Upper lobe of left lung (tissue), 6 donors: Measurements from ENCODE around the gene DCTPP1. TPM values are rescaled to one million over a fixed set of nuclear protein-coding genes. Genes with fewer than 3 reads are reported as not detected.
A peak's percentile ranks its signal among the peaks of the same experiment; 100 is the strongest.

Source experiments
- ATAC-seq, 2 donors: fragments of 200-7000 bp; cut with Tn5 transposase; one replicate each; pipeline ENCODE4 v1.9.1; 2022; ENCODE audit warnings: mild to moderate bottlenecking in 2 of 2, moderate library complexity in 2 of 2; ENCODE audit not compliant: low FRiP score in 2 of 2
- DNase-seq, 2 donors: peaks; one replicate each; pipeline ENCODE4 v3.0.0-alpha.2; 2019 to 2020
- H3K27ac ChIP-seq, 4 donors: fragments of 200-600 bp; sonication (generic); one replicate each; pipeline ENCODE4 v1.5.1; 2016 to 2019
- H3K27me3 ChIP-seq, 4 donors: fragments of 200-600 bp; sonication (generic); one replicate each; pipeline ENCODE4 v1.5.1; 2017 to 2019
- H3K36me3 ChIP-seq, 4 donors: fragments of 200-600 bp; sonication (generic); one replicate each; pipeline ENCODE4 v1.5.1; 2016 to 2019
- H3K4me1 ChIP-seq, 4 donors: fragments of 200-600 bp; sonication (generic); one replicate each; pipeline ENCODE4 v1.5.1; 2018 to 2019
- H3K4me3 ChIP-seq, 4 donors: fragments of 200-600 bp; sonication (generic); one replicate each; pipeline ENCODE4 v1.5.1; 2017 to 2019; ENCODE audit warnings: mild to moderate bottlenecking in 2 of 4, moderate library complexity in 1 of 4
- H3K9me3 ChIP-seq, 4 donors: fragments of 200-600 bp; sonication (generic); one replicate each; pipeline ENCODE4 v1.5.1; 2018 to 2019
- EP300 ChIP-seq, 4 donors: sonication (generic); formaldehyde crosslinking; IDR thresholded peaks; one replicate each; pipeline ENCODE4 v1.5.1; 2017; ENCODE audit warnings: antibody characterized with exemption in 4 of 4, control low read depth in 2 of 4
- POLR2A ChIP-seq, 4 donors: fragments of 450-650 bp; IDR thresholded peaks; one replicate each; pipeline ENCODE4 v1.5.1; 2016 to 2017; ENCODE audit warnings: antibody characterized with exemption in 4 of 4, mild to moderate bottlenecking in 2 of 4
- POLR2AphosphoS5 ChIP-seq, 2 donors: sonication (generic); formaldehyde crosslinking; IDR thresholded peaks; one replicate each; pipeline ENCODE4 v1.5.1; 2017; ENCODE audit warnings: antibody characterized with exemption in 2 of 2
- WGBS, 2 donors: methylation state at CpG; one replicate each; pipeline ENCODE4 v1.1.5; 2017 to 2018; 5-methylcytosine and 5-hydroxymethylcytosine counted together
- total RNA-seq, 6 donors: library from RNA; depleted of rRNA in 4 of 6; stranded (reverse); fragments of >200 nt in 4 of 6; gene quantifications; one replicate each; pipeline versions ENCODE4 v1.1.0 to v1.2.1, GENCODE V29; 2016 to 2021
- TF ChIP-seq, protein P1 (sequence below), 6 experiments: fragments of 450-650 bp in 4 of 6; fragments of 200-600 bp in 2 of 6; sonication (generic) in 2 of 6; IDR thresholded peaks; one replicate each; pipeline ENCODE4 v1.5.1; 2016 to 2019; ENCODE audit warnings: antibody characterized with exemption in 6 of 6
- donor health status: DM: no; HTN: no; CAD: no; lungs with moderate emphysema.
- donor health status: DM: no; HTN: yes; CAD: no; lungs with severe emphysema.

DCTPP1 gene
- total RNA-seq, 6 donors from 2014 or later: 4.2 to 31.8 (median 20.0) TPM

DNA sequence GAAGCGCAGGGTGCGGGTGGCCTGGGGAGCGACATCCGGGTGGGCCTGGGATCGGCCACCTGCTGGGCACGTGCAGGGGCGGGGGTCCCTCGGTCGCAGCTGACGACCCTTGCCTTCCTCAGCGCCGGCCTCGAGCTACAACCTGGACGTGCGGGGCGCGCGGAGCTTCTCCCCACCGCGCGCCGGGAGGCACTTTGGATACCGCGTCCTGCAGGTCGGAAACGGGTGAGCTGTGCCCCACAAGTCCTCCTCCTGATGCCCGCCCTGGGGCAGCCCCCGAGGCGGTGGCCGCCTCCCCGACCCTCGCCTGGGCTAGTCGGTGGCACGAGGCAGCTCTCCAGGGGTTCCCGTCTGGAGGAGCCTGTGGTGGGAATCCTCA, 44.2 kb upstream of the DCTPP1 start:
- Histone ChIP-seq H3K27ac (peak overlapping the region in 3 of 4 donors; percentile 30 to 84 (median 73)), H3K27me3 (no peaks in the 10 kb centered on the region), H3K4me1 (peaks cover 0 to 12% (median 4%) of the 10 kb centered on the region in 4 donors), H3K36me3 (no peaks in the 10 kb centered on the region), H3K9me3 (no peaks in the 10 kb centered on the region), H3K4me3 (peak overlapping the region in 3 of 4 donors; percentile 21 to 43 (median 39))
- peak in 1 of 2 donors; percentile 69 for DNase-seq
- TF ChIP-seq EP300 (IDR thresholded peaks at IDR 0.05) (no peak), POLR2AphosphoS5 (IDR thresholded peaks at IDR 0.05) (no peak), POLR2A (IDR thresholded peaks at IDR 0.05) (no peak)
- TF ChIP-seq, protein P1, sequence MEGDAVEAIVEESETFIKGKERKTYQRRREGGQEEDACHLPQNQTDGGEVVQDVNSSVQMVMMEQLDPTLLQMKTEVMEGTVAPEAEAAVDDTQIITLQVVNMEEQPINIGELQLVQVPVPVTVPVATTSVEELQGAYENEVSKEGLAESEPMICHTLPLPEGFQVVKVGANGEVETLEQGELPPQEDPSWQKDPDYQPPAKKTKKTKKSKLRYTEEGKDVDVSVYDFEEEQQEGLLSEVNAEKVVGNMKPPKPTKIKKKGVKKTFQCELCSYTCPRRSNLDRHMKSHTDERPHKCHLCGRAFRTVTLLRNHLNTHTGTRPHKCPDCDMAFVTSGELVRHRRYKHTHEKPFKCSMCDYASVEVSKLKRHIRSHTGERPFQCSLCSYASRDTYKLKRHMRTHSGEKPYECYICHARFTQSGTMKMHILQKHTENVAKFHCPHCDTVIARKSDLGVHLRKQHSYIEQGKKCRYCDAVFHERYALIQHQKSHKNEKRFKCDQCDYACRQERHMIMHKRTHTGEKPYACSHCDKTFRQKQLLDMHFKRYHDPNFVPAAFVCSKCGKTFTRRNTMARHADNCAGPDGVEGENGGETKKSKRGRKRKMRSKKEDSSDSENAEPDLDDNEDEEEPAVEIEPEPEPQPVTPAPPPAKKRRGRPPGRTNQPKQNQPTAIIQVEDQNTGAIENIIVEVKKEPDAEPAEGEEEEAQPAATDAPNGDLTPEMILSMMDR (IDR thresholded peaks at IDR 0.05): no peak
- 42% methylated on average over 17 of the region's 35 CpGs; no CpG with 5 or more reads in 1 of the 2 donors for WGBS, 2 donors
- ATAC-seq: no peak

DNA sequence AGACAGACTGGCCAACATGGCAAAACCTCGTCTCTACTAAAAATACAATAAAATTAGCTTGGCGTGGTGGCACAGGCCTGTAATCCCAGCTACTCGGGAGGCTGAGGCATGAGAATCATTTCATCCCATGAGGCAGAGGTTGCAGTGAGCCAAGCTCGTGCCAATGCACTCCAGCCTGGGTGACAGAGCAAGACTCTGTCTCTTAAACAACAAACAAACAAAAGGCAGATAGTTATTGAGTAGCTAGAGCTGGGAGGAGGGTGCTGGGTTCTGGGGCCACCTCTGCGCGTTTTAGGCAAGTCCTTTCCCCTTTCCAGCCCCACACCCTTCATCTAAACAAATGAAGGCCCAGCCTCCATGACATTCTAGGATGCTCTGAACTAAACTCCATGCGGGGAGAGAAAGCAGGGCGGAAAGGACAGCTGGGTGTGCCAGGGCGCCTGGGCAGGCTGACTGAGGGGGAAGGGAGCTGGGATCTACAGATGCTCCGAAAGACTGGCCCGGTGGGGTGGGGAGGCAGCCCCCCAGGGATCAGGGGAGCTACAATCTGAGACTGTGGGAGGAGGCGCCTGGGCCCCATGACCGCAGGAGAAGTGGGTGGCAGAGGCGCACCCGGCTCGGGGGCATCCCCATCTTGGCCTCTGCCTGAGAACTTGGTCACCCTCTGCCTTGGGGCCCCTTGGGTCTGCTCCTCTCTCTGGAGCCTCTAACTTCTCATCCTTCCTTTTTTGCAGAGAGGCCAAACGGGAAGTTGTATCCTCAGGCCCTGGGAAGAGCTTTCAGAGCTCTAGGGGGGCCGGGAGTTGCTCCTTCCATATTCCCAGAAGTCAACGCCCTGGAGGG, 43.6 kb upstream of the DCTPP1 start:
- 53 to 70% methylated on average over 15 to 19 of the region's 19 CpGs for WGBS, 2 donors
- Histone ChIP-seq H3K9me3 (no peaks in the 10 kb centered on the region), H3K36me3 (no peaks in the 10 kb centered on the region), H3K4me3 (peak overlapping the region in 3 of 4 donors; percentile 21 to 43 (median 39)), H3K27ac (peak overlapping the region; percentile 30 to 84 (median 62)), H3K4me1 (peaks cover 0 to 12% (median 4%) of the 10 kb centered on the region in 4 donors), H3K27me3 (no peaks in the 10 kb centered on the region)
- peak; percentile 48 to 65 for DNase-seq
- no peak for TF ChIP-seq POLR2AphosphoS5 (IDR thresholded peaks at IDR 0.05)
- TF ChIP-seq POLR2A (IDR thresholded peaks at IDR 0.05): no peak
- no peak for TF ChIP-seq EP300 (IDR thresholded peaks at IDR 0.05)
- TF ChIP-seq, protein P1 (IDR thresholded peaks at IDR 0.05): no peak
- ATAC-seq: peak; percentile 38 to 49

DNA sequence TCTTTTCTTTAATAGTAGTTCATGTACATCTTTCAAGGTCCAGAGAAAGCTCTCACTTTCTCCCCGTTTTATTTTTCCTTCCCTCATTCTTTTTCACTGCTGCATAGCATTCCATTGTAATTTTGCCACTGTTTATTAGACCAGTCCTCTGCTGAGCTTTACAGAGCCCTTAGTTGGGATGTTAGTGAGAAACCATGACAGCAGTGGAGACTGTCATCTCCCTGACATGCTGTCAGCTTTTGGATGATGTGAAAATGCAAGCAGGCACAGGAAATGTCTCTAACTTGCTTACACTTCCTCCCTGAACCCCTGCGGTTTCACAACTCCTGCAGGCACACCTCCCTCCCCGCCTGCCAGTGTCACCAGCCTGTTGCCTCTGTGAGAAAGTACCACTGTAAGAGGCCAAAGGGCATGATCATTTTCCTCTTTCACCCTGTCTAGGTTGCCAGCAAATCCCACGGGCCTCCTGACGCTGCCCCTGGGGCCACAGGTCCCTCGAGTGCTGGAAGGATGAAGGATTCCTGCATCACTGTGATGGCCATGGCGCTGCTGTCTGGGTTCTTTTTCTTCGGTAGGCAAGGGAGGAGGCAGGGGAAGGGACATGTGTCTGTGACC, 42.6 kb upstream of the DCTPP1 start, which contains the start of gene ITGAL:
Gene ITGAL, plus strand, starts transcription at position 415 of the 615 bp plus-strand sequence. Its CDS starts 96 bp downstream, at position 511.
- ATAC-seq (peak; percentile 62 to 86), DNase-seq (peak in 1 of 2 donors; percentile 85)
- TF ChIP-seq POLR2AphosphoS5 (IDR thresholded peaks at IDR 0.05): peak; percentile 39 to 74
- TF ChIP-seq POLR2A (IDR thresholded peaks at IDR 0.05): peak in 1 of 4 donors; percentile 42
- TF ChIP-seq, protein P1 (IDR thresholded peaks at IDR 0.05): no peak
- Histone ChIP-seq H3K4me3 (peak within 1 kb of the TSS in 3 of 4 donors; percentile 21 to 43 (median 39)), H3K9me3 (no peaks in the 10 kb centered on the region), H3K36me3 (no peaks in the 10 kb centered on the region), H3K4me1 (peaks cover 0 to 12% (median 4%) of the 10 kb centered on the region in 4 donors), H3K27me3 (no peaks in the 10 kb centered on the region), H3K27ac (peak within 1 kb of the TSS; percentile 30 to 84 (median 62))
- WGBS, 2 donors: 37 to 46% methylated on average over 8 of the region's 8 CpGs

DNA sequence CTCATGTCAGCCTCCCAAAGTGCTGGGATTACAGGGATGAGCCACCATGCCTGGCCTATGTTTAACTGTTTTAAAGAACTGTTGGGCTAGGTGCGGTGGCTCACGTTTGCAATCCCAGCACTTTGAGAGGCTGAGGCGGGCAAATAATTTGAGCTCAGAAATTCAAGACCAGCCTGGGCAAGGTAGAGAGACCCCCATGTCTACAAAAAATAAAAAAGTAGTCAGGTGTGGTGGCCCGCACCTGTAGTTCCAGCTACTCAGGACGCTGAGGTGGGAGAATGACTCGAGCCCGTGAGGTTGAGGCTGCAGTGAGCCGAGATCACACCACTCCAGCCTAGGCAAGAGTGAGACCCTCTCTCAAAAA, 40.8 kb upstream of the DCTPP1 start:
- TF ChIP-seq EP300 (IDR thresholded peaks at IDR 0.05) (no peak), POLR2AphosphoS5 (IDR thresholded peaks at IDR 0.05) (no peak), POLR2A (IDR thresholded peaks at IDR 0.05) (no peak)
- TF ChIP-seq, protein P1 (IDR thresholded peaks at IDR 0.05): no peak
- DNase-seq: no peak
- Histone ChIP-seq H3K27ac (peak overlapping the region in 2 of 4 donors; percentile 2 to 56), H3K4me1 (peaks cover 0 to 12% (median 4%) of the 10 kb centered on the region in 4 donors), H3K36me3 (no peaks in the 10 kb centered on the region), H3K27me3 (no peaks in the 10 kb centered on the region), H3K9me3 (no peaks in the 10 kb centered on the region), H3K4me3 (no peak overlapping the region)
- ATAC-seq: no peak
- WGBS, 2 donors: 75 to 82% methylated on average over 8 of the region's 8 CpGs
